M059J (cell line): ENCODE measurements around the gene MAGI2. TPM values are rescaled to one million over a fixed set of nuclear protein-coding genes. Genes with fewer than 3 reads are reported as not detected.
"Not testable (repeated sequence)": the region's sequence is repeated elsewhere in the genome, so short reads cannot be mapped to it uniquely, and the experiment has no call there.

Experiments
- DNase-seq: peaks from one replicate; pipeline ENCODE4 v3.0.0-alpha.2; 2012; ENCODE audit warnings: low read depth
- total RNA-seq: library from RNA; depleted of rRNA; stranded (reverse); fragments of >200 nt; shearing (Covaris generic); gene quantifications from 2 replicates; pipeline ENCODE4 v1.2.3, GENCODE V29; 2014

MAGI2 gene
- total RNA-seq, 1 experiment from 2014 or later, result 1.2 TPM

DNA sequence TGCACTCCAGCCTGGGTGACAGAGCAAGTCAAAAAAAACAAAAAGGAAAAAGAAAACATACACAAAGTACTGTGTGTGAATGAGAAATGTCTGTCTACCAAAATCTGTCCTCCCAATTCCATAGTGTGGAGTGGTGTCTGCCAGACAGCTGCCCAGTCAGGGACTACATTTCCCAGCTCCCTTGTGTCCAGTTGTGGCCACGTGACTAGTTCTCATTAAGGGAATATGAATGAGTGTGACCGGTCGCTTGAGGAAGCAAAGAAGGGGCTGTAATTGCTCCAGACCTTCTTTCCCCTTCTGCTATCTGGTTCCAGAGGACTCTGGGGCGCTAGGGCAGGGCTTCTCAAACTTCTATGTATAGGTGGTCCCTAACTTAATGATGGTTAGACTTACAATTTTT, 1450.8 kb downstream of the MAGI2 start:
- peak; percentile 23 for DNase-seq

DNA sequence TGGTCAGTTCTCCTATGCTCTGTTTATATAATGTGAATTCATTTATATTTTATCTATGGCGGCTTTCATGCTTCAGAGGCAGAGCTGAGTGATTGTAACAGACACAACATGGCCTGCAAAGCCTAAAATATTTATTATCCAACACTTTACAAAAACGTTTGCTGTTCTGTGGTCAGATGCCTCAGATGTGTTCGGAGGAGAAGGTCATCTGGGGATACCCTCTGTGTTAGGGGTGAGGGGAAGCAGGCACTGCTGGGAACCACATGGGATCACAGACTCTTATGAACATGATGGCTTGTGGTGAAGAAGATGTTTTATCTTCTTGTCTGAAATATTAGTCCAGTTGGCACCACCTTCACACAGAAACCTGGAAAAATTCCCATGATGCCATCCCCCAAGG, 1451.4 kb downstream of the MAGI2 start:
- DNase-seq, result peak; percentile 20

DNA sequence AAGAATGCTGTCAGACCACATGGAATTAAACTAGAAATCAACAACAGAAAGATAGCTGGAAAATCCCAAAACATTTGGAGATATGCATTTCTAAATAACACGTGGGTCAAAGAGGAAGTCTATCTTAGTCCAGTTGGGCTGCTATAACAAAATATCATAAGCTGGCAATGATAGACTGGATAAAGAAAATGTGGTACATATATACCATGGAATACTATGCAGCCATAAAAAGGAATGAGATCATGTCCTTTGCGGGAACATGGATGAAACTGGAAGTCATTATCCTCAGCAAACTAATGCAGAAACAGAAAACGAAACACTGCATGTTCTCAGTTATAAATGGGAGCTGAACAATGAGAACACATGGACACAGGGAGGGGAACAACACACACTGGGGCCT, 1454.3 kb downstream of the MAGI2 start:
- DNase-seq, result not testable (repeated sequence)

DNA sequence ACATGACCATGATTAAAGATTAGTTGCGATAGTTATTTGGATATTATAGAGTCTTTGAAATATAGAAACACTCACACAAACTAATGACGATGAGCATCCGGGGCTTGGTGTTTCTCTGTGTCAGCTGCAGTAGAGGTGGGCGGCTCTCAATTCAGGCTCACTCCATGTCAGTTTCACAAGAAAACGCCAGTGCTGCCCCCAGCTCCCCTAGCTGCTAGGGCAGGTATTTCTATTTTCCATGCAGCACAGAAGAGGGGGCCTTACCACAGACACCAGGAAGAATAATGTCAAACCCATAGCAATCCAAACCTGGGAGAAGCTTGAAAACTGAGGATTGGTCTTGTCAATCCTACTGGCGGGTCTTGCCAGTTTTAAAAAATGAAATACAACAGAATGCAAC, 1457.8 kb downstream of the MAGI2 start:
- DNase-seq, result no peak

DNA sequence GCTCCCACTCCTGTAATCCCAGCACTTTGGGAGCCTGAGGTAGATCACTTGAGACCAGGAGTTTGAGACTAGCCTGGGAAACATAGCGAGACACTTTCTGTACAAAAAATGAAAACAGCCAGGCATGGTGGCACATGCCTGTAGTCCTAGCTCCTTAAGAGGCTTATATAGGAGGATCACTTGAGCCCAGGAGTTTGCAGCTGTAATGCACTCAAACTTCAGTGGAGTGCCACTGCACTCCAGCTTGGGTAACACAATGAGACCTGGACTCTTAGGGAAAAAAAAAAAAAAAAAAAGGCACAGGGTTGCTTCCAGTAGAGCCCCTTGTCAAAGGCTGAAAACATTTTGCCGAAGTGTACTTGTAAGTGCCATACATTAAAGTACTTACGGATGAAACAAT, 1459.6 kb downstream of the MAGI2 start:
- no peak for DNase-seq

DNA sequence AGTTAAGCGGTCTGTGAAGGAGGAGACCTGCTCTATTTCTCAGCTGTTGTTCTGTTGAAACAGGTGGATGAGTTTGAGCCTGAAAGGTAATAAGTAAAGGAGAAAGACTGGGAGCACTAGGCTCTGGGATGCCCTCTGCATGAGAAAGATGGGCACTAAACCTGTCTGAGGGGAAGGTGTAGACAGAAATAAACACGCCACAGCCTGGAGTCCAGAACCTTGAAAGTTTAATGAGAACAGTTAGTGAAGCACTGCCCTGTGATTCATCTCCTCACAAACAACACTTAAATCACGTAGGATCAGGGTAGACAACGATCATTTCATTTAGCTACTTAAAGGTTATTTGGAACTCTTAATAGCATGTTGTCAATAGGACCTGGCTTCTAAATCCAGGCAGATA, 1461.8 kb downstream of the MAGI2 start:
- DNase-seq, result no peak

DNA sequence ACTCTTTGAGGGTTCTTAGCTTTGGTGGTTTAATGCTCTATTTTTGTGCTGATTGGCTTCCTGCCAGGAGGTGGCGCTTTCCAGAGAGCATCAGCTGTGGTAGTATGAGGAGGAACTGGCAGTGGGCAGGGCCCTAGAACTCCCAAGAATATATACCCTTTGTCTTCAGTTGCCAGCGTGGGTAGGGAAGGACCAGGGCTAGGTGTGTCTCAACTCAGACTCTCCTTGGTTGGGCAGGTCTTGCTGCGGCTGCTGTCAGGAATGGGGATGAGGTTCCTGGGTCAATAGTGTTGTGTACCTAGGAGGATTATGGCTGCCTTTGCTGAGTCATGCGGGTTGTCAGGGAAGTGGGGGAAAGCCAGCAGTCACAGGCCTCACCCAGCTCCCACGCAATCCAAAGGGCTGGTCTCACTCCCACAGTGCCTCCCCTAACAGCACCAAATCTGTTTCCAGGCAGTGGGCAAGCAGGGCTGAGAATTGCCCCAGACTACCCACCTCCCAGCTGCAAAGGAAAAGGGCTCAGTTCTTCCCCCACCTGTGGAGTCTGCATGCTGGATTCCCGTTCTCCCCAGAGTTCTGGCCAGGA, 1463.4 kb downstream of the MAGI2 start:
- DNase-seq, result peak; percentile 10

DNA sequence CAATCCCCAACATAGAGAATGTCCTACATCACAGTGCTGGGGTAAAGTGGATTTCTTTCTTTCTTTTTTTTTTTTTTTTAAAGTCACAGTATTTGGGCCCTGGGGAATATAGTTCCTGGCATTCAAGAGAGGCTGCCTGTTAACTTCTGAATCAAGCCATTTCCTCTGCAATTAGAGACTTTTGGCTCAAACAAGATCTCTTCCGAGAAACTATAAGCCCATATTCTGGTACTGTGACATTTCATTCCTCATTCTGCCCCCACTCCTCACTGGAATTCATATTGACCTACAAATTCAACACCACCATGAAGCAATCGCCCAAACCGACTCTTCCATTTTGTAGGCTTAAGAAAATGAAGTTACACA, 1467.5 kb downstream of the MAGI2 start:
- no peak for DNase-seq

DNA sequence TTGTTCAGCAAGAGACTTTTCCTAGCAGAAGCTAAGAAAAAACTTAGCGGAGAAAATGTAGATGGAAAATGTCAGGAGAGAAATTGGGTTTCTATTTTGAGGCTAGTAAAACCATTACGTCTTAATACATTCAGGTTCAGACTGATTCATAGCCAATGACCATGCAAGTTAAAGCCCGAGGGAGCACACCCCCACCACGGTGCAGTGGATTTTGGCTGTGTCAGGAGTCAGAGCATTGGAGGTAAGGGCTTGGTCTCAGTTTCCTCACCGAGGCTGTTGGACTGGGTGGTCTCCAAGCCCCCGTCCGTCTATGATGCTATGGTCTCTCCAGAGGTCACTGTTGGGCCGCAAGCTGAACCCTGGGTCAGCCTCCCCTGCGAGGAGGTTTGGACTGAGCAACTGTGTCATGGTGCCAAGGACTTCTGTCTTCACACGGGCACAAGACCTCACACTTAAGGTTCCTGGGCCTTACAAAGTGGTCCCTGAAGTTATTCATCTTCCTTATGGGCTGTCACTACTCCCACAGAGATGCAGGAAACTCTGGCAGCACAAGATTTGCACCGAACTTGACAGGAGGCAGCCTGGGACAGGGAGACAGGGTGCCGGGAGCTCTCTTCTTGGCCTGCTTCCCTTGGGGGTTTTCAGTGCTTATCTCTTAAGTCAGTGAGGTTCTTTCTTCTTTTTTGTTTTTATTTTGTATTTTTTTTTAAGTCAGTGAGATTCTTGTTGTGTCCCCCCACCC, 1468.1 kb downstream of the MAGI2 start:
- no peak for DNase-seq

DNA sequence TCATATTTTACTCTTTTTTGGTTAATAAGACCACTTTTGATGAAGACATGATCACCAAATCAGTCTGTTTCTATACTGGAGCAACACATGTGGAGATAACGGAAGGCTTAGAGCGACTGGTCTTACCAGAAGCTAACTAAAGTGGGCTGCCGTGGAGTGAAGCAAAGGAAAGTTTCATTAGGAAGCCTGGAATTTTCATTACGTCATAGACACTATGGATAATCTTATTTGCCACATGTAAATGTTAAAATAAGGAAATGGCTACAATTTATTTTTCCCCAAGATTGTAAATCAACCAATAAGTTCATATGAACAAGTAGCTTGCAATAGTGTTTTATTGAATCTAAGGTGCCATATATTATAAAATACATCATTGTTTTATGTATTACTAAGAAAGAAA, 1469.5 kb downstream of the MAGI2 start:
- DNase-seq, result no peak

DNA sequence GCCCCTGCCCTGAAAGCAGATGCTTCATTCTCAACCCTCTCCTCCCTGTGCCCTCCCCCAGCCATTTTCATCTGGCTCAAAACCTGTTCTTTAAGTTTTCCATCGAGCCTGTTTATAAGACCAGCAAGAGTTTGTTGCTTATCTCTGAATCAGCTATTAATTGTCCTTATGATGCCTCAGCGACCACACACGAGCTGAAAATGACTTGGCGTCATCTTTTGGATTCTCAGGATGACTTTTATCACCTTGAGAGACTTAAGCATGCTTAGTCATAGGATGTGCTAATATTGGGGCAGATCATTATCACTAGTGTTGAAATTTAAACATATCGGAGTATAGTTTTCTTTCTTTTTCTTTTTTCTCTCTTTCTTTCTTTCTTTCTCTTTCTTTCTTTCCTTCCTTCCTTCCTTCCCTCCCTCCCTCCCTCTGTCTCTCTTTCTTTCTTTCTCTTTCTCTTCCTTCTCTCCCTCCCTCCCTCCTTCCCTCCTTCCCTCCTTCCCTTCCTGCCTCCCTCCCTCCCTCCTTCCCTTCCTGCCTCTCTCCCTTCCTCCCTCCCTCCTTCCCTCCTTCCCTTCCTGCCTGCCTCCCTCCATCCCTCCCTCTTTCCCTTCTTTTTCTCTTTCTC, 1470.4 kb downstream of the MAGI2 start:
- DNase-seq, result peak; percentile 75

DNA sequence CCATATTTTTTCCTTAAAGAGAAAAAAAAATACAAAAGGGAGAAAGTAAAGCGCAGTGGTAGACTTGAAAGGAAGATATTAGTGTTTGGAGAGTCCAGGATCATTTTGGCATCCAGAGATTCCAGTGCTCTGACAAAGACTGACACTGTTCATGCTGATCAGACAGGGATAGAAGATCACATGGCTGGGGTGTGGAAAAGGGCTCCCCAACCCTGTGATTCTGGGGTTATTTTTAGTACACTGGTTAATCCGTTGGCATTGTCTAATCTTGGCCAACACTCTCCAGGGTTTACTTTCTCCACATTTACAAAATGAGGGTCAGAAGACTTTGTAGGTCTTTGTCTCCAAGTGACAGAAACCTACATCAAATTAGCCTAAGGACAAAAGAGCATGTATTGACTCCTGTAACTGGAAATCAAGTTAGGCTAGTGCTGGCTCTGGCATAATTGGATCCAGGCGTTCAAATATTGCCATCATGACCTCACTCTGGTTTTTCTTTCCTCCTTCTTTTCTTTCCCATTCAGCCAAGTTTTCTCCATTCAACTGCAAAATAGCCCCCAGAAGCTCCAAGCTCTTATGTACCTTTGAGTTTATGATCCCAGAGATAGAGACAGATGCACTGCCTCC, 1473.3 kb downstream of the MAGI2 start:
- no peak for DNase-seq

DNA sequence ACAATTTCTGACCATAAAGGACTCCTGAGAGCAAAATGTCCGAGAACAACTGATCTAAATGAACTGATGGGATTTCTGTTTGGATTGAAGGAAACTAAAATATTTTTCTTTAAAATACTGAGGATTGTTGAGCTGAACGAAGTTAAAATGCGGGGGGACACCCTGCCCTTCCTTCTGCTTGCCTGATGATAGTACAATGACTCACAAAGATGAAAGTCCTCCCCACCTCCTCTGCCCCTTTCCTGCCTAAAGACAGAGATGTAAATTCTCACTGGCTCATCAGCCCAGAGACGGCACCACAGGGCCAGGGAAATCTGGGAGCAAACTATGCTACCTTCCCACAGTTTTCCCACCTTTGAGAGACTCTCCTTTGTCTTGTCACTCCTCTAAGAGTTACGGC, 1474.2 kb downstream of the MAGI2 start:
- peak; percentile 30 for DNase-seq

DNA sequence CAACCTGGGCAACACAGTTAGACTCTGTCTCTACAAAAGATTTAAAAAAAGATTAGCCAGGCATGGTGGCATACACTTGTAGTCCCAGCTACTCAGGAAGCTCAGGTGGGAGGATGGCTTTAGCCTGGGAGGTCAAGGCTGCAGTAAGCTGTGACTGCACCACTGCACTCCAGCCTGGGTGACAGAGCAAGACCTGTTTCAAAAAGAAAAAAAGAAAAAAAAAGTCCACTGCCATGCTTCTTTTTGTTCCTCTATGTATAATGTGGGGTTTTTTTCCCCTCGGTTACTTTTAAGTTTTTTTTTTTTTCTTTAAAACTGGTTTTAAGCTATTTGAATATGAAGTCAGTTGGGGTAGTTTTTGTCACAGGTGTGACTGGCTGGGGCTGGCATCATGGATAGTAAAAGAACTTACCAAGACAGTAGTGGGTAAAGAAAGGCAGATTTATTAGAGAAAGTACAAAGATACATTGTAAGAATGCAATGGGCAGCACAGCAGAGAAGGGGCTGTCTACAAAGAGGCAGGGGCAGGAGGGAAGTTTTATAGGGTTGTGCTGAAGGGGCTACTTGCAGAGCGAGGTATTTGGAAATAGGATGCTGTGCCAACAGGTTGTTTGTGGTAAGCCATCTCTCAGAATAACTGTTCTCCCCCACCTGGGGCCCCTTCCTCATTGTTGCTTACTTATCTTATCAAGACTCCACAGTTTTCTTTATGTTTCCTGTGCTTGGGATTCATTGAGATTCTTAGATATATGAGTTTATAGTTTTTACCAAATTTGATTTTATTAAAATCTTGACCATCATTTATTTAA, 1477.6 kb downstream of the MAGI2 start:
- no peak for DNase-seq

DNA sequence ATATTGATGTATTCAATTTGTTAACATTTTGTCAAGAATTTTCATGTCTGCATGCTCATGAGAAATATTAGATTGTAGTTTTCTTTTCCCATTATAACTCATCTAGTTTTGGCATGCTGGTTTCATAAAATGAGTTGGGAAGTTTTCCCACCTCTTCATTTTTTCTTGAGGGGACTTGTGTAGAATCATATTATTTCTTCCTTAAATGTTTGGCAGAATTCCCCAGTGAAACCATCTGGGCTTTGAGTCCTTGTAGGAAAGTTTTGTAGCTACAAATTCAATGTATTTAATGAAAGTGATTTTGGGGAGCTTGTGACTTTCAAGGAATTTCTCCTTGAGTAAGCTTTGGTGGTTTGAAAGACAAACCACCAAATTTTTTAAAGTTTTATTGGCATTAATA, 1481.7 kb downstream of the MAGI2 start:
- no peak for DNase-seq

DNA sequence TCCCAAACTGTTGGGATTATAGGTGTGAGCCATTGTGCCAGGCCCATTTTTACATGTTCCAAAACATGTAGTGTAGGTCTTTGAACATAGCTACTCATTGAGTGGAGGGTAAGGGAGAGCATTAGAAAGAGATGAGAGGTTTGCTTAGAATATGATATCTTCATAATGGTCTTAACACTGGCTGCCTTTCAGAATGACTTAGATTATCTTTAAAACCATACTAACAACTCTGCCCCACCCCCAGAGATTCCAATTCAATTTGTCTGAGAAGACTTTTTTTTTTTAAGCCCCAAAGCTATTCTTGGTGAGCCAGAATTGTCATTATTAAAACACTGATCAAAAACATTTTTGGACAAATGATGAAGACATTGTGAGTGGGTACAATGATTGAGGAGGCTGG, 1486.0 kb downstream of the MAGI2 start:
- DNase-seq, result no peak
